ENCODE measurements around the gene RNF31.

The RNF31 gene

GRCh38 chr14:24204163-24205146 lies 57.2 kb downstream of the RNF31 start:
- H3K9me3 Mint-ChIP-seq: peaks cover 5% of the 10 kb centered on the region
- ATAC-seq: no peak
- peak overlapping the region; percentile 5 for H3K27ac Mint-ChIP-seq
- peaks cover 43% of the 10 kb centered on the region for H3K4me1 Mint-ChIP-seq
- no peak overlapping the region for H3K4me3 Mint-ChIP-seq
- DNase-seq (ENCODE audit: low spot score in 2 of 2): no peak
- H3K36me3 Mint-ChIP-seq: peaks cover 100% of the 10 kb centered on the region

GRCh38 chr14:24206260-24207103 lies 59.2 kb downstream of the RNF31 start:
- Mint-ChIP-seq H3K9me3 (peaks cover 5% of the 10 kb centered on the region), H3K27ac (peak overlapping the region; percentile 69), H3K4me1 (peaks cover 50% of the 10 kb centered on the region), H3K4me3 (no peak overlapping the region), H3K36me3 (peaks cover 100% of the 10 kb centered on the region)
- no peak for ATAC-seq
- no peak for DNase-seq (ENCODE audit: low spot score in 2 of 2)

DNA sequence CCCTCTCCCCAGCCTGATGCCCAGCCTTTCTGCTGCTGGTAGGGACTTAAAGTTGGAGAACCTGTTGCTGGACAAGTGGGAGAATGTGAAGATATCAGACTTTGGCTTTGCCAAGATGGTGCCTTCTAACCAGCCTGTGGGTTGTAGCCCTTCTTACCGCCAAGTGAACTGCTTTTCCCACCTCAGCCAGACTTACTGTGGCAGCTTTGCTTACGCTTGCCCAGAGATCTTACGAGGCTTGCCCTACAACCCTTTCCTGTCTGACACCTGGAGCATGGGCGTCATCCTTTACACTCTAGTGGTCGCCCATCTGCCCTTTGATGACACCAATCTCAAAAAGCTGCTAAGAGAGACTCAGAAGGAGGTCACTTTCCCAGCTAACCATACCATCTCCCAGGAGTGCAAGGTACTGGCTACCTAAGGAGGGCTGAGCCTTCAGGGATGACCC lies 59.8 kb downstream of the RNF31 start:
- DNase-seq (ENCODE audit: low spot score in 2 of 2) (no peak), ATAC-seq (peak; percentile 58)
- Mint-ChIP-seq H3K27ac (peak overlapping the region; percentile 69), H3K4me1 (peaks cover 52% of the 10 kb centered on the region), H3K4me3 (no peak overlapping the region), H3K36me3 (peaks cover 100% of the 10 kb centered on the region), H3K9me3 (peaks cover 5% of the 10 kb centered on the region)

GRCh38 chr14:24207625-24208024 lies 60.3 kb downstream of the RNF31 start:
- peaks cover 100% of the 10 kb centered on the region for H3K36me3 Mint-ChIP-seq
- no peak for ATAC-seq
- H3K27ac Mint-ChIP-seq: peak overlapping the region; percentile 69
- no peak for DNase-seq (ENCODE audit: low spot score in 2 of 2)
- H3K4me3 Mint-ChIP-seq: no peak overlapping the region
- peaks cover 5% of the 10 kb centered on the region for H3K9me3 Mint-ChIP-seq
- H3K4me1 Mint-ChIP-seq: peaks cover 57% of the 10 kb centered on the region
